EH (cell line): Measurements from ENCODE around the gene TMCC1.
"Not testable (repeated sequence)": the region's sequence is repeated elsewhere in the genome, so short reads cannot be mapped to it uniquely, and the experiment has no call there.

ENCODE experiments used
- DNase-seq: peaks from one replicate; pipeline ENCODE4 v3.0.0-alpha.2; 2015; ENCODE audit warnings: low read depth

The TMCC1 gene

GRCh38 chr3:129893581-129894070, at the start of gene TMCC1:
TSS of gene TMCC1 (minus strand) at chr3:129893711.
- peak; percentile 82 for DNase-seq

GRCh38 chr3:129943020-129943419, 49.5 kb upstream of the TMCC1 start:
- DNase-seq = peak; percentile 13

GRCh38 chr3:129942296-129942695, 48.8 kb upstream of the TMCC1 start:
- DNase-seq = peak; percentile 68

GRCh38 chr3:129940086-129940485, 46.6 kb upstream of the TMCC1 start:
- DNase-seq = peak; percentile 7

GRCh38 chr3:129938140-129938930, 44.8 kb upstream of the TMCC1 start:
- no peak for DNase-seq

- no peak for DNase-seq
Observed at GRCh38 chr3:129937717-129938116, 44.2 kb upstream of the TMCC1 start.

- DNase-seq = peak; percentile 83
Observed at GRCh38 chr3:129936757-129937156, 43.2 kb upstream of the TMCC1 start.

- DNase-seq = peak; percentile 36
Observed at GRCh38 chr3:129934234-129935123, 41.0 kb upstream of the TMCC1 start.

- no peak for DNase-seq
Observed at GRCh38 chr3:129933471-129933870, 40.0 kb upstream of the TMCC1 start.

GRCh38 chr3:129929383-129929782, 35.9 kb upstream of the TMCC1 start:
- no peak for DNase-seq

GRCh38 chr3:129927072-129927471, 33.6 kb upstream of the TMCC1 start:
- no peak for DNase-seq

GRCh38 chr3:129919806-129920205, 26.3 kb upstream of the TMCC1 start:
- no peak for DNase-seq

- DNase-seq = no peak
Observed at GRCh38 chr3:129919357-129919756, 25.8 kb upstream of the TMCC1 start.

- DNase-seq = no peak
Observed at GRCh38 chr3:129918461-129918860, 24.9 kb upstream of the TMCC1 start.

- no peak for DNase-seq
Observed at GRCh38 chr3:129917423-129918007, 24.0 kb upstream of the TMCC1 start.

GRCh38 chr3:129913618-129914017, 20.1 kb upstream of the TMCC1 start:
- DNase-seq = no peak

GRCh38 chr3:129911261-129911861, 17.9 kb upstream of the TMCC1 start:
- no peak for DNase-seq

GRCh38 chr3:129909235-129909634, 15.7 kb upstream of the TMCC1 start:
- not testable (repeated sequence) for DNase-seq

- DNase-seq = no peak
Observed at GRCh38 chr3:129908417-129908816, 14.9 kb upstream of the TMCC1 start.

- DNase-seq = not testable (repeated sequence)
Observed at GRCh38 chr3:129901272-129901671, 7.8 kb upstream of the TMCC1 start.

GRCh38 chr3:129897026-129897425, 3.5 kb upstream of the TMCC1 start:
- DNase-seq = no peak
